GM18517 (cell line): ENCODE measurements around the gene CCL19.
"Not testable (repeated sequence)": the region's sequence is repeated elsewhere in the genome, so short reads cannot be mapped to it uniquely, and the experiment has no call there.

Source experiments
- ATAC-seq: cut with Tn5 transposase; IDR thresholded peaks from one replicate; pipeline ENCODE4 v1.9.1; 2021; ENCODE audit warnings: mild to moderate bottlenecking, moderate library complexity; ENCODE audit not compliant: unreplicated experiment

CCL19 gene

DNA sequence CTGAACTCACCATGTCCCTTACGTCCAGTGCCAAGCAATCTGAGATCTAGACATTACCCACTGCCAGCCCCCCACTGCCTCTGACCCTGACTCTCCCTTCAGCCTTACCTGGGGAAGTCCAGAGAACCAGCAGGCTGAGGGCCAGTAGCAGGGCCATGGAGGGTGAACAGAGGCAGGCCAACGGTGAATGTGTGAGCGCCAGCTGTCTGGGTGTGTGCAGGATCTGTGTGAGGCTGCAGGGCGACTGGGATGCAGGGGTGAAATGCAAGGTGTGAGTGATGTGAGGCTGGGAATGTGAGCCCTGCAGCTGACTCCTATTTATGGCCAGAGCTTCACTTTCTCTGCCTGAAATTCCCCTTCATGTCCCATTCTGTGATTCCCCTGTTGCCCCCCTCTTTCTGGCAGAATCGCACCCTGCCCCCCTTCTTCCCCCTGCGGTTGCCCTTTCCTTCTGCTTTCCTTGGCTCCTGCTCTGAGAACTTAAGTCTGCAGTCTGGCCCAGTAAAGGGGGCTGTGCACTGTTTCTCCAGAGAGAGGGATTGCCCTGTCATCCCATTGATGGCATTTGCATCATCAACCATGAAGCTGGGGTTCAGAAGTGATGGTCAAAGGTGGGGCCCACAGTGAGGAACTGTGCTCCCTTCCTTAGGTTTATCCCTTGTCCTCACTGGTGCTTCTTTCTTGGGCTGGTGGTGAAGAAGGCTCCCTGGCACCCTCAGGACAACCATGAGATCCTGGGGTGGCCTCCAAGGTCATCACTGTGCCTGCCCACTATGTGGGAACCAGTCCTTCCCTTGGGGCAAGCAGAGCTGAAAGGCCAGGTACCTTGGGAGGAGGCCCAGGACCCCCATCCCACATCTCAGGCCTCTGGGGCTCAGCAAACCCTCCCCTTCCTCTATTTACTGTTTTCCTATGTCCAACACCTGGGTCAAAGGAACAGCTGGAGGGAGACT is at the start of gene CCL19:
Gene CCL19 (minus strand): TSS at position 294 of the 953 bp plus-strand sequence. CDS start 137 bp downstream, at position 157.
- ATAC-seq: no peak

GRCh38 chr9:34740176-34740575 is 49.1 kb upstream of the CCL19 start:
- not testable (repeated sequence) for ATAC-seq

GRCh38 chr9:34737677-34738260 is 46.7 kb upstream of the CCL19 start:
- ATAC-seq: no peak

DNA sequence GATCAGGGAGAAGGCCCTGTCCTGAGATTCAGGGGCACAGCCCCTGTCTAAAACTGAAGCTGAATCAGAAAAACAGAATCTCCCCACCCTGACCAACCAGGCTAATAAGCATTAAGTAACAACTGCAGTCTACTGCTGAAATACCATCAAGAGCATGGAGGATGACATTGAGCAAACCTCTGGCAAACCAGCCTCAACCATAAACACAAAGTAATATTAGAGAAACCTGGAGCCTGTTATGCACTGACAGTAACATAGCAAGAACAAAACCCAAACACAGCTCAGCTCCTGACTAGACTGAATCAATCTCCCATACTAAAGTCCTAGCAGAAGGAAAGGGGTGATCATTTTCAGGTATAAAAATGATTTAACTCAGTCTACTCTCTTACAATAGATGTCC is 43.6 kb upstream of the CCL19 start:
- ATAC-seq: no peak

DNA sequence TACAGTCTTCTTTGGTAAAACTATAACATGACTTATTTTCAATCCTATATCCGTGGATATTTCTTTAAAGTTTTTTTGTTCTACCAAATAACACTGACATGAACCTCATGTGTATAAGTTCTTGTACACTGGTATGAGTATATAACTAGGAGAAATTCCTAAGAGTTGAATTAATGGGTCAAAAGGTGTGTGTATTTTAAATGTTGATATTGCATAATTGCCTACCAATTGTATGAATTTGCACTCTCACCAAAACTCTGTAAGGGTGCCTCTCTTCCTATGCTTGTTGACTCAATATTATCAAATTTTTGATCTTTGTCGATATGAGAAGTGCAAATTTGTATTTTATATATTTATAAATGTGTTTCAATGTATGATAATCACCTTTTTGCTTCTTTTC is 41.8 kb upstream of the CCL19 start:
- no peak for ATAC-seq

GRCh38 chr9:34732478-34732877 is 41.4 kb upstream of the CCL19 start:
- no peak for ATAC-seq

DNA sequence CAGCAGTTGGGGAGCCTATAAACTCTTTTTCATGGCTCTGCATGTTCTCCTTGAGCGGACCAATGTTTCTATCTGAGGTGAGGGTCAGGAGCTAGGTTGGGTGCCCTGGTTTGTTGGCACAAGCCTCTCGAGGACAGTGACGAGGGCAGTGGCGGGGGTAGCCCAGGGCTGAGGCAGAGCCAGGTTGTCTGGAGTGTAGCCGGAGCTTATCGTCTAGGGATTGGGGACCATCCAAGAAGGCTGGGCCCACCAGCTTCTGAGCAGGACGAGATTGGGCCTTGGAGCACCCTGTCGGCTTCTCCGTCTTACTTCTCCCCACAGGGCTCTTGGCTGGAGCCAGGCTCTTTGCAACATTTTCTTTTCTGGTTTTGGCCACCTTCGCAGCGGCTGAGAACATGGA is 32.1 kb upstream of the CCL19 start:
- ATAC-seq: no peak

GRCh38 chr9:34719769-34720025 is 28.6 kb upstream of the CCL19 start:
- not testable (repeated sequence) for ATAC-seq

DNA sequence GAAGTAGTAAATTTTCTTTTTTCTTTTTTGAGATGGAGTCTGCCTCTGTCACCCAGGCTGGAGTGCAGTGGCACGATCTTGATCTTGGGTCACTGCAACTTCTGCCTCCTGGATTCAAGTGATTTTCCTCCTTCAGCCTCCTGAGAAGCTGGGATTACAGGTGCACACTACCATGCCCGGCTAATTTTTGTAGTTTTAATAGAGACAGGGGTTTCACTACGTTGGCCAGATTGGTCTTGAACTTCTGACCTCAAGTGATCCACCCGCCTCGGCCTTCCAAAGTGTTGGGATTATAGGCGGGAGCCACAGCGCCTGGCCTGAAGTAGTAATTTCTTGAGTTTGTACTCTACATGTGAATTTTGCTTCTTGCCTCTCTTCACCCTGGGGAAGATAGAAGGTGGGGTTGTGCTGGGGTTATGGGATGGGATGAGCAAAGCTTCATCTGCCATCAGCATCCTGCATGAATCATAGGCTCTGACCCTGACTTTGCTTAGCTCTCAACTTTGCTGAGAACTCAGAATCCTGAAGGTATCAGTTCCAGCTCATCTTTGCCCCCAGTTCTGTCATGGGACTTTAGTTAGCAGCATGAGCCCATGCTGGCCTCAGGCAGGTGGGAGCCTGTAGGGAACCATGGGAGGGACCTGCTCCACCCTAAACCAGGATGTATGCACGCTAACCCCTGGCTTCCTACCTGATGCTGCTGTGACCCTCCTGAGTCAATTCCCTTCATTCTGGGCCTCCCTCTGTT is 28.1 kb upstream of the CCL19 start:
- no peak for ATAC-seq

GRCh38 chr9:34717996-34718614 is 27.0 kb upstream of the CCL19 start:
- no peak for ATAC-seq

DNA sequence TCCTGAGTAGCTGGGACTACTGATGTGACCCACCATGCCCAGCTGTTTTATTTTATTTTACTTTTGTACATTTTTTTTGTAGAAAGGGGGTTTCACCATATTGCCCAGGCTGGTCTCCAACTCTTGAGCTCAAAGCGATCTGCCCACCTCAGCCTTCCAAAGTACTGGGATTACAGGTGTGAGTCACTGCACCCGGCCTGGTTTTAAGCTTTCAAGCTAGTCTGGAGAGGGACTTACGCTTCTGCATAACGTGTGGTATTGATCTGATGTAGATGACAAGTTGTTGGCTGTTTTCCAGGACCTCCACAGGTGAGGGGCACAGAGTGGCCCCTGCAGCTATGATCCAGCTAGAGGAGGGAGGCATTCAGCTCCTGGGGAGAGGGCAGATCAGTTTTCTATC is 25.6 kb upstream of the CCL19 start:
- no peak for ATAC-seq

DNA sequence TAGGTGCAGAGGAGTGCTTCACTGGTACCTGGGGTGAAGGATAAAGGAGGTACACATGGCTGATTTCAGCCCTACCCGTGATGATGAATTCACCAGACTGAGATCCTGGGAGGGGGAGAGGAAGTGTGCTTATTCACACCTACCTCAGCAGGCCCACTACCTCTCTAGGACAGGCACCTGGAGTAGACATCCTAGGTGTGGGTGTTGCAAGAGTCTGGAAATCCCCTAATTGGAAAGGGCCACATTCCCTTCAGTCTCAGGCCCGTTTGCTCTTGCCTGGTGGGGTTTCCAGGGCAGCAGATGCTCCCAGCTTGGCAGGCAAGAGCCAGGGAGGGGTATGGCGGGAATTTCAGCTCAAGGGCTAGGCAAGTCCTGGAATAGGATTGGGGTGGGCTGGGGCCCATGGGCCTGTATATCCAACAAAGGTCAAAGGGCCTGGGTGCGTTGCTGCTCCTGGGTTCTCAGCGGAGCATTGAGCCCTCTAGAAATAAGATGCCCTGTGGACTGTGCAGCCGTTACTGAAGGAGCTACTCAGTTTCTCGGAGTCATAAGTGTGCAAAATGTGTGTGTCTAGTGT is 24.7 kb upstream of the CCL19 start:
- no peak for ATAC-seq

DNA sequence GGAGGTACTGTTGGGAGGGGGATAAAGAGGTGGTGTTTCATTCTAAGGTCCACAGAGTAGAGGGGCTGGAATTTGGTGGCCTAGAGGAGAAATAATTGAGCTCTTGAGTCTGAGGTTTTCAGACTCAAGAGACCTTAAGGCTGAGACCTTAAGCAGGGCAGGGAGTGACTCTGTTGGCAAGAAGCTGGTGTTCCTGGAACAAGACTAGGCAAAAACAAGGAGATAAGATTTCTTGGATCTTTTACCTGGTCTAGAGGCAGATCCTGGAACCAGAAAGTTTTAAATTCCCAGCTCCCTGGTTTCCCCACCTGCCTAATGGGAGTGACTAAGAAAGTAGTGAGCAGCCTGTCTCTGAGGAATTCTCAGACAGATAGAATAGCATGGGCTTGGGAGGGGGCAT is 22.9 kb upstream of the CCL19 start:
- ATAC-seq: no peak

GRCh38 chr9:34712140-34712539 is 21.1 kb upstream of the CCL19 start:
- no peak for ATAC-seq

- ATAC-seq: no peak
These were observed 18.9 kb upstream of the CCL19 start, which contains the start of gene CCL21 for GRCh38 chr9:34710023-34710422. CCL21 (minus strand) TSS chr9:34710136; CDS start chr9:34710066, 70 bp downstream.

DNA sequence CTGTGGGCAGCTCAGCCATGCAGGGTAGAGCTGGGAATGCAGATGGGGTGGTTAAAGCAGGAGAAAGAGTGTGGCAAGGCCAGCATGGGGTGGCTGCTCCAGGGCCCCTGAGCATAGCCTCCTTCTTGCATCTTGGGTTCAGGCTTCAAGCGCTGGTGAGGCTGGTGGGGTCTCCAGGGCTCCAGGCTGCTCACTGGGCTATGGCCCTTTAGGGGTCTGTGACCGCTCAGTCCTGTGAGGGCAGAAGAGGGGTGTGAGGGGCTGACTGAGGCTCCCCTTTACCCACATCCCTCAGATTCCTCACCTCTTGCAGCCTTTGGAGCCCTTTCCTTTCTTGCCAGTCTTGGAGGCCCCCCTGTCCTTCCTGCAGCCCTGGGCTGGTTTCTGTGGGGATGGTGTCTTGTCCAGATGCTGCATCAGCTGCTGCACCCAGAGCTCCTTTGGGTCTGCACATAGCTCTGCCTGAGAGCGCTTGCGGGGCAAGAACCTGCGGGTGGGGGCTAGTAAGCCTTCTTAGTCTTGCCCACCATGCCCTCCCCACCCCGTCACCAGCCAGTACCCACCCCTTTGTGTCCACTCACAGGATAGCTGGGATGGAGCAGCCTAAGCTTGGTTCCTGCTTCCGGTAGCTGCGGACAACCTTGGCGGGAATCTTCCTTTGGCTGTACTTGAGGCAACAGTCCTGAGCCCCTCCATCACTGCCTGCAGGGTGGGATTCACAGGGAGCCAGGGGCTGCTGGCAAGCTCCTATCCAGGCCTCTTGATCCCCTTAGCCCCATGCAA is 18.3 kb upstream of the CCL19 start:
- no peak for ATAC-seq

- no peak for ATAC-seq
These were observed 16.1 kb upstream of the CCL19 start for GRCh38 chr9:34707130-34707529.

GRCh38 chr9:34701769-34702736 is 11.0 kb upstream of the CCL19 start:
- no peak for ATAC-seq
